HG03565 (cell line): ENCODE data around the gene CHAF1B.
A peak's percentile ranks its signal among the peaks of the same experiment; 100 is the strongest.

ENCODE experiments used
- ATAC-seq: cut with Tn5 transposase; IDR thresholded peaks from one replicate; pipeline ENCODE4 v1.9.1; 2021; ENCODE audit warnings: mild to moderate bottlenecking, moderate library complexity; ENCODE audit not compliant: unreplicated experiment

Gene CHAF1B

GRCh38 chr21:36425286-36425685 lies 40.1 kb downstream of the CHAF1B start:
- no peak for ATAC-seq

- no peak for ATAC-seq
Measured at GRCh38 chr21:36427502-36427901, 42.3 kb downstream of the CHAF1B start.

GRCh38 chr21:36428761-36429432 lies 43.7 kb downstream of the CHAF1B start:
- ATAC-seq, result no peak

GRCh38 chr21:36429947-36430546 lies 44.9 kb downstream of the CHAF1B start:
- ATAC-seq, result peak; percentile 86

- ATAC-seq, result no peak
Measured at GRCh38 chr21:36430841-36431240, 45.6 kb downstream of the CHAF1B start.

GRCh38 chr21:36431252-36431651 lies 46.1 kb downstream of the CHAF1B start:
- no peak for ATAC-seq

- no peak for ATAC-seq
Measured at GRCh38 chr21:36433059-36433709, 48.0 kb downstream of the CHAF1B start.

GRCh38 chr21:36434144-36434543 lies 49.0 kb downstream of the CHAF1B start:
- ATAC-seq, result no peak

GRCh38 chr21:36436829-36437744 lies 51.9 kb downstream of the CHAF1B start:
- ATAC-seq, result no peak

GRCh38 chr21:36437745-36438128 lies 52.5 kb downstream of the CHAF1B start:
- ATAC-seq, result no peak

- no peak for ATAC-seq
Measured at GRCh38 chr21:36441715-36442114, 56.5 kb downstream of the CHAF1B start.

GRCh38 chr21:36446301-36446700 lies 61.1 kb downstream of the CHAF1B start:
- no peak for ATAC-seq

GRCh38 chr21:36450511-36450910 lies 65.3 kb downstream of the CHAF1B start:
- ATAC-seq, result no peak

- no peak for ATAC-seq
Measured at GRCh38 chr21:36451506-36451905, 66.3 kb downstream of the CHAF1B start.

GRCh38 chr21:36452281-36452825 lies 67.2 kb downstream of the CHAF1B start:
- no peak for ATAC-seq

GRCh38 chr21:36454093-36454531 lies 68.9 kb downstream of the CHAF1B start:
- ATAC-seq, result no peak

GRCh38 chr21:36454706-36455105 lies 69.5 kb downstream of the CHAF1B start:
- ATAC-seq, result no peak

- no peak for ATAC-seq
Measured at GRCh38 chr21:36456729-36457414, 71.7 kb downstream of the CHAF1B start.

GRCh38 chr21:36459098-36459497 lies 73.9 kb downstream of the CHAF1B start:
- ATAC-seq, result no peak

GRCh38 chr21:36460866-36461265 lies 75.7 kb downstream of the CHAF1B start:
- no peak for ATAC-seq
